NT2/D1 (cell line): Measurements from ENCODE around the gene COL8A1.

Experiments
- YY1 ChIP-seq: IDR thresholded peaks from 2 replicates; pipeline ENCODE4 v1.6.1; 2011; ENCODE audit not compliant: insufficient read length, insufficient read depth
- ZNF274 ChIP-seq: IDR thresholded peaks from 2 replicates; pipeline ENCODE4 v1.6.1; 2011; ENCODE audit warnings: mild to moderate bottlenecking, low read depth, low read length

DNA sequence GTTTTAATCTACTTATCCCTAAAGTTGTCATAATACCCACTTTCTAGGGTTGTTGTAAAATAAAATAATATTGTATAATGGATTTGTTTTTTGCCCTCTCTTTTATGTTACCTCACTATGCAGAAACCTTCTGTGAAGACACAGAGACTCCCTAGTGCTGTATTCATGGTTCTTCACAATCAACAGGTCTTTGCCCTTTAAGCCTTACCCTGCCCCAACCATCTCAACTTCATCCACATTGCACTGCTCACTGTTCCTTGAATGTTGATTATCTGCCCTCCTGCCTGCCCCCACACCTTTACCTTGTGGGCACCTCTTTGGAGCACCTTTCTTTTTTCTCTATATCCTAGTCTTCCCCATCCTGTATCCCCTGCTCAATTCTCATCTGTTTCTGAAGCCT lies 200.4 kb downstream of the COL8A1 start:
- TF ChIP-seq YY1 (no peak), ZNF274 (no peak)
